T-helper 1 cell treated with Interleukin-12 subunit alpha and Interleukin-12 subunit beta and Interleukin-4 antibody, amounts not matched to agents 30 μg/mL and 1 μg/mL, for 36 hours (primary cell): Measurements from ENCODE around the gene ENPP1.
"Not testable (repeated sequence)": the region's sequence is repeated elsewhere in the genome, so short reads cannot be mapped to it uniquely, and the experiment has no call there.

Source experiments
- H3K27ac Mint-ChIP-seq: one replicate; pipeline ENCODE4 v1.8.0; 2021; ENCODE audit warnings: mild to moderate bottlenecking, mixed read lengths
- H3K27me3 Mint-ChIP-seq: one replicate; pipeline ENCODE4 v1.8.0; 2021; ENCODE audit warnings: low read depth, mixed read lengths
- H3K36me3 Mint-ChIP-seq: one replicate; pipeline ENCODE4 v1.8.0; 2021; ENCODE audit warnings: low read depth, mixed read lengths
- H3K4me1 Mint-ChIP-seq: one replicate; pipeline ENCODE4 v1.8.0; 2021; ENCODE audit warnings: low read depth, mixed read lengths
- H3K4me3 Mint-ChIP-seq: one replicate; pipeline ENCODE4 v1.8.0; 2021; ENCODE audit warnings: mild to moderate bottlenecking, moderate library complexity, mixed read lengths
- H3K9me3 Mint-ChIP-seq: one replicate; pipeline ENCODE4 v1.8.0; 2021; ENCODE audit warnings: mixed read lengths

Gene ENPP1

DNA sequence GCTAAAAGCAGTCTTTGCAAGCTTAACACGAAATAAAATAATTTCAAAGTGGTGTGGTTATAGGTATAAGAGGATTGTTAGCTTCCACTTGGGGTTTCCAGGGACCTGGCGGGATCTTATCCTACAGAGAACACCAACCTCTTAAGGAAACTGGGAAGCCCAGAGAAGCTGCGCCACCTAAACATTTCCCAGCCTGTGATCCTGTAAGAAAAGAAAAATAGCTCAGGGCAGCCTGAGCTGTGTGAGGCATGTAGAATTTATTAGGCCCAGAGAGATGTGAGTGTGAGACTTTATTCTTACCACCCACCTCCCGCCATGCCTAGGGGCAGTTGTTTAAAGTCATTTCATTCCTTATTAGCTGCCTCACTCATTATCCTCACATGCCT, 89.2 kb downstream of the ENPP1 start:
- Mint-ChIP-seq H3K27me3 (peaks cover 7% of the 10 kb centered on the region), H3K4me3 (no peak overlapping the region)

GRCh38 chr6:131897621-131898020, 89.8 kb downstream of the ENPP1 start:
- Mint-ChIP-seq H3K4me1 (peaks cover 4% of the 10 kb centered on the region), H3K27me3 (peaks cover 7% of the 10 kb centered on the region), H3K4me3 (no peak overlapping the region), H3K27ac (no peak overlapping the region), H3K36me3 (no peaks in the 10 kb centered on the region), H3K9me3 (peaks cover 9% of the 10 kb centered on the region)

More for the DNA sequence above, 89.2 kb downstream of the ENPP1 start:
- Mint-ChIP-seq H3K9me3 (peaks cover 9% of the 10 kb centered on the region), H3K4me1 (peaks cover 4% of the 10 kb centered on the region), H3K27ac (no peak overlapping the region), H3K36me3 (no peaks in the 10 kb centered on the region)

DNA sequence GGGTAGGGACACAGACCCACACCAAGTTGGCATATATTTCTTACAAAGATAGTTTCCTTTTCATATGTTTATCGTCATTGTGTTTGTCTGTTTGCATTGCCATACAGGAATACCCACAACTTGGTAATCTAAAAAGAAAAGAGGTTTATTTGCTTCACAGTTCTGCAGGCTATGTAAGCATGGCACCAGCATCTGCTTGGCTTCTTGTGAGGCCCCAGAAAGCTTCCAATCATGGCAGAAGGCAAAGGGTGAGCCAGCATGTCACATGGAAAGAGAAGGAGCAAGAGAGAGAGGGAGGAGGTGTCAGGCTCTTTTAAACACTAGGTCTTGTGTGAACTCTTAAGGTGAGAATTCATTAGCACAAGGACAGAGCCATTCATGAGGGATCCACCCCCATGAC, 90.9 kb downstream of the ENPP1 start:
- Mint-ChIP-seq H3K9me3 (peaks cover 9% of the 10 kb centered on the region), H3K27ac (no peak overlapping the region), H3K4me3 (no peak overlapping the region), H3K4me1 (peaks cover 4% of the 10 kb centered on the region), H3K27me3 (peaks cover 7% of the 10 kb centered on the region), H3K36me3 (no peaks in the 10 kb centered on the region)

GRCh38 chr6:131900231-131900630, 92.4 kb downstream of the ENPP1 start:
- peaks cover 9% of the 10 kb centered on the region for H3K9me3 Mint-ChIP-seq
- H3K27ac Mint-ChIP-seq: no peak overlapping the region
- H3K4me3 Mint-ChIP-seq: no peak overlapping the region
- no peaks in the 10 kb centered on the region for H3K36me3 Mint-ChIP-seq
- H3K4me1 Mint-ChIP-seq: no peaks in the 10 kb centered on the region
- H3K27me3 Mint-ChIP-seq: peaks cover 7% of the 10 kb centered on the region

- H3K4me3 Mint-ChIP-seq, H3K27me3 Mint-ChIP-seq: not testable (repeated sequence)
Measured at GRCh38 chr6:131901326-131901873, 93.6 kb downstream of the ENPP1 start.

DNA sequence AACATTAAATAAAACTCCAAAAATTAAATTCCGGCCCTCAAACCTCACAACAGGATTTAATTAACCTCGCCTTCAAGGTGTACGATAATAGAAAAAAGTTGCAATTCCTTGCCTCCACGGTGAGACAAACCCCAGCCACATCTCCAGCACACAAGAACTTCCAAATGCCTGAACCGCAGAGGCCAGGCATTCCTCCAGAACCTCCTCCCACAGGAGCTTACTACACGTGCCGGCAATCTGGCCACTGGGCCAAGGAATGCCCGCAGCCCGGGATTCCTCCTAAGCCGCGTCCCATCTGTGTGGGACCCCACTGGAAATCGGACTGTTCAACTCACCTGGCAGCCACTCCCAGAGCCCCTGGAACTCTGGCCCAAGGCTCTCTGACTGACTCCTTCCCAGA, 95.9 kb downstream of the ENPP1 start:
- H3K36me3 Mint-ChIP-seq, H3K4me1 Mint-ChIP-seq, H3K9me3 Mint-ChIP-seq, H3K4me3 Mint-ChIP-seq, H3K27ac Mint-ChIP-seq: not testable (repeated sequence)
- peaks cover 13% of the 10 kb centered on the region for H3K27me3 Mint-ChIP-seq

More at GRCh38 chr6:131901326-131901873, 93.6 kb downstream of the ENPP1 start:
- H3K36me3 Mint-ChIP-seq, H3K4me1 Mint-ChIP-seq, H3K9me3 Mint-ChIP-seq, H3K27ac Mint-ChIP-seq: not testable (repeated sequence)

DNA sequence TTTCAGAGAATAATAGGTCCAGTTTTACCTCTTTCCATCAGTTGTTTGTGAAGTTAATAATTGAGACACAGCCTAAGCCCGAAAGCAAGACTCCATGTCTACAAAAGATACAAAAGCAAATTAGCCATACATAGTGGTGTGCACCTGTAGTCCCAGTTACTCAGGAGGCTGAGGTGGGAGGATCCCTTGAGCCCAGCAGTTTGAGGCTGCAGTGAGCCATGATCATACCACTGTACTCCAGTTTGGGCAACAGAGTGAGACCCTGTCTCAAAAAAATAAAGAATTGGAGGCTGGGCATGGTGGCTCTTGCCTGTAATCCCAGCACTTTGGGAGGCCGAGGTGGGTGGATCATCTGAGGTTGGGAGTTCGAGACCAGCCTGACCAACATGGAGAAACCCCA, 101.0 kb downstream of the ENPP1 start:
- not testable (repeated sequence) for H3K27ac Mint-ChIP-seq, H3K36me3 Mint-ChIP-seq
- peaks cover 28% of the 10 kb centered on the region for H3K27me3 Mint-ChIP-seq

DNA sequence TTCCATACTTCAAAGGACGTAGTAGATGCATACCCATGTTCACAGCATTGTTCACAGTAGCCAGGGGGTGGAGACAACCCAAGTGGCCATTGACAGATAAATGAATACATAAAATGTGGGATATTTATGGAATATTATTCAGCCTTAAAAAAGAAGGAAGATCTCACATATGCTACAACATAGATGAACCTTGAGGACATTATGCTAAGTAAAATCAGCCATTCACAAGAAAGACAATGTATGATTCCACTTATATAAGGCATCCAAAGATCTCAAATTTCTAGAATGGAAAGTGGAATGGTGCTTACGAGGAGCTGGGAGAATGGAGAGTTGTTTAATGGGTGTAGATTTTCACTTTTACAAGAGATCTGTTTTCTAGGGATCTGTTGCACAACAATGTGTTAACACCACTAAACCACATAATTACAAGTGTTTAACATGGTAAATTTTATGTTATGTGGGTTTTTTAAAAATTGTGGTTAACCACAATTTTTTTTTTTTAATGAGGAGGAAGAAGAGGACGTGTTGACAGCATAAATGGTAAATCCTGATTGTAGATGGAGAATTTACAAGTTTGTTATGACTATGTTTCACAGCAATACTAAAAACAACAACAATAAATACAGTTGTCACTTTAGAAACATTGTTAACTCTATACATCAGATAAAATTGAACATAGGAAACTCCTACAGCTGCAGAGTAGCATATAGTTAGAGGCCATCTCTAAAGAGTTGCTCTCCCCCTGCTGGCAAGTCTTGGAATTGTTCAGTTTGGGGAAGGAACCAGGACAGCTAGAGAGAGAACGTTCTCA, 101.8 kb downstream of the ENPP1 start:
- Mint-ChIP-seq H3K4me1 (peaks cover 3% of the 10 kb centered on the region), H3K4me3 (no peak overlapping the region), H3K9me3 (no peaks in the 10 kb centered on the region), H3K27me3 (peaks cover 28% of the 10 kb centered on the region), H3K36me3 (no peaks in the 10 kb centered on the region), H3K27ac (peak overlapping the region; percentile 58)

More for the DNA sequence above, 101.0 kb downstream of the ENPP1 start:
- not testable (repeated sequence) for H3K9me3 Mint-ChIP-seq, H3K4me3 Mint-ChIP-seq, H3K4me1 Mint-ChIP-seq

- Mint-ChIP-seq H3K4me3 (no peak overlapping the region), H3K4me1 (peaks cover 3% of the 10 kb centered on the region), H3K9me3 (no peaks in the 10 kb centered on the region), H3K27me3 (peaks cover 28% of the 10 kb centered on the region), H3K27ac (no peak overlapping the region), H3K36me3 (no peaks in the 10 kb centered on the region)
Measured at GRCh38 chr6:131910219-131910589, 102.4 kb downstream of the ENPP1 start.

- H3K27ac Mint-ChIP-seq: no peak overlapping the region
- no peak overlapping the region for H3K4me3 Mint-ChIP-seq
- H3K27me3 Mint-ChIP-seq: peaks cover 28% of the 10 kb centered on the region
- H3K36me3 Mint-ChIP-seq: no peaks in the 10 kb centered on the region
- no peaks in the 10 kb centered on the region for H3K9me3 Mint-ChIP-seq
- peaks cover 3% of the 10 kb centered on the region for H3K4me1 Mint-ChIP-seq
Measured at GRCh38 chr6:131910956-131911355, 103.1 kb downstream of the ENPP1 start.

GRCh38 chr6:131911951-131912350, 104.1 kb downstream of the ENPP1 start:
- Mint-ChIP-seq H3K36me3 (no peaks in the 10 kb centered on the region), H3K4me3 (no peak overlapping the region), H3K9me3 (no peaks in the 10 kb centered on the region), H3K27ac (no peak overlapping the region), H3K27me3 (peaks cover 29% of the 10 kb centered on the region), H3K4me1 (peaks cover 4% of the 10 kb centered on the region)

DNA sequence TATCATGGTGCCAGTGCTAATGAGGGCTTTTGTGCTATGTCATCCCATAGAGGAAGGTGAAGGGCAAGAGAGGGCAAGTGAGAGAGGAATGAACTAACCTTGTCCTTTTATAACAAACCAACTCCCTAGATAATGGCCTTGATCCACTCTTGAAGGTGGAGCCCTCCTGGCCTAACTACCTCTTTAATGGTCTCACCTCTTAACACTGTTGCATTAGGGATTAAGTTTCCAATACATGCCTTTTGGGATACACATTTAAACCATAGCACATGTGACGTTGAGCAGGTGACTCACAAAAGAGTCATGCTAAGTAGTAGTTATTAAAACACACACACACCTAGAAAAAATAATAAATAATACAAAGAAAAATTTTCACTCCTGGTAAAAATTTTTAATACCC, 106.4 kb downstream of the ENPP1 start:
- Mint-ChIP-seq H3K36me3 (no peaks in the 10 kb centered on the region), H3K4me3 (no peak overlapping the region), H3K27me3 (peaks cover 30% of the 10 kb centered on the region), H3K9me3 (no peaks in the 10 kb centered on the region), H3K27ac (no peak overlapping the region), H3K4me1 (peaks cover 12% of the 10 kb centered on the region)

GRCh38 chr6:131914967-131915751, 107.3 kb downstream of the ENPP1 start:
- H3K27ac Mint-ChIP-seq: no peak overlapping the region
- H3K4me1 Mint-ChIP-seq: peaks cover 9% of the 10 kb centered on the region
- no peaks in the 10 kb centered on the region for H3K36me3 Mint-ChIP-seq
- peaks cover 30% of the 10 kb centered on the region for H3K27me3 Mint-ChIP-seq
- H3K9me3 Mint-ChIP-seq: no peaks in the 10 kb centered on the region
- no peak overlapping the region for H3K4me3 Mint-ChIP-seq

DNA sequence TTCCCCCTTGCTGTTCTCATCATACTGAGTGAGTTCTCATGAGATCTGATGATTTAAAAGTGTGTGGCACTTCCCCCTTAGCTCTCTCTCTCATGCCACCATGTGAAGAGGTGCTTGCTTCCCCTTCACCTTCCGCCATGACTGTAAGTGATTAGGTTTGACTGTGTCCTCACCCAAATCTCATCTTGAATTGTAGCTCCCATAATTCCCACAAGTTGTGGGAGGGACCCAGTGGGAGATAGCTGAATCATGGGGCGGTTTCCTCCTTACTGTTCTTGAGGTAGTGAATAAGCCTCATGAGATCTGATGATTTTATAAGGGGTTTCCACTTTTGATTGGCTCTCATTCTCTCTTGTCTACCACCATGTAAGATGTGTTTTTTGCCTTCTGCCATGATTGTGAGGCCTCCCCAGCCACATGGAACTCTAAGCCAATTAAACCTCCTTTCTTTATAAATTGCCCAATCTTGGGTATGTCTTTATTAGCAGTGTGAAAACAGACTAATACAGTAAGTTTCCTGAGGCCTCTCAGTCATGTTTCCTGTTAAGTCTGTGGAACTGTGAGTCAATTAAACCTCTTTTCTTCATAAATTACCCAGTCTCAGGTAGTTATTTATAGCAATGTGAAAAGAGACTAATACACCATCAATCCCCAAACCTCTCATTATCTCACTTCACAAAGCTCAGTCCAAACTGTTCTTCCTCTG, 108.4 kb downstream of the ENPP1 start:
- not testable (repeated sequence) for H3K27ac Mint-ChIP-seq, H3K4me1 Mint-ChIP-seq, H3K36me3 Mint-ChIP-seq, H3K9me3 Mint-ChIP-seq, H3K4me3 Mint-ChIP-seq
- peaks cover 26% of the 10 kb centered on the region for H3K27me3 Mint-ChIP-seq
